NK-92 treated with Interleukin-12 subunit alpha and Interleukin-12 subunit beta, amount 100 ng/mL, for 24 hours (cell line): Measurements from ENCODE around the gene MRC1.

Source experiments
- DNase-seq: peaks from one replicate; lab custom pipeline; 2025; lab: John Stamatoyannopoulos, UW

The MRC1 gene

DNA sequence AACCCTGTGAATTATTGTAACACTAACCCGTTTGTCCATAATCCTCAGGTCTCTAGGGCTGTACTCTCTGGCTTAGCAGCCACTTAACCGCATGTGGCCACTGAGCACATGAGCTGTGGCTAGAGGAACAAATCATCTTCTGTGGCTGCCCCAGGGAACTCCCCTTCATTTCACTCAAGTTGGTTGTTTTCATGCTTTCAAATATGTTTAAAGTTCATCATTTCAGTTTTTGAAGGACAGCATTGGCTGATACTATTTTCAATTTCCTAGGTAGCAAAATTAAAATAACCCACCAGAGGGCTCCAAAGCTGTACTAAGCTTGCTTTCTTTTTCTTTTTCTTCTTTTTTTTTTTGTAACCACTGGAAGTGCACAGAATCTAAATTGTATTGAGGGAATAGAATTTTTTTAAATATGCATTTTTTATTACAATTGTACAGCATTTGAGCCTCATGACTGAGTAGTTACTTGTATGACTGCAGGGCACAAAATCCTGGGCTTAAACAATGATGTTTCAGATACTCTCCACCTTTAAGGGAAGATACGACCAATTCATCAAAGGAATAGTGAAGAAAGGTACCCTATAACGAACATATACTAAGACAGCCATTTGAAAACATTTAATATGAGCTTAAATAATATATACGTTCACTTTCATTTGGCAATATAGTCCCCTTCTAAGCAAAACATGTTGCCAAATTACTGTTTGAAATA lies 38.6 kb downstream of the MRC1 start:
- DNase-seq: peak; percentile 36

DNA sequence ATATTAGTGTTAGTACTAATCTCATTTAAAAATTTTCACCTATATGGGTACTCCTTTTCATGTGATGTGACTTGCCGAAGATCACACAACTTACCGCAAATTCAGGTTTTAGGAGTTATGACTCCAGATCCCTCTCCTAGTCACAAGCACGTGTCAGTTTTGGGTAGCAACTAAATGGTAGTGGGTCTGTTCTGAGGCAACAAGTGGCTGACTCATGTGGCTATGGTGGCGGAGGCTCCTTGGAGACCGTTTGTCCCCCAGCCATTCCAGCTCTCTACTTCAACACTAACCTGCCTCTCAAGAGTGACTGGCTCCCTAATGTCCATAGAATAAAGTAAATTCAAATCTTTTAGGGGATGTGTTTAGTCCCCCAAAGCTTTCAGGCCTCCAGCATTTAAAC lies 39.5 kb downstream of the MRC1 start:
- DNase-seq: no peak

DNA sequence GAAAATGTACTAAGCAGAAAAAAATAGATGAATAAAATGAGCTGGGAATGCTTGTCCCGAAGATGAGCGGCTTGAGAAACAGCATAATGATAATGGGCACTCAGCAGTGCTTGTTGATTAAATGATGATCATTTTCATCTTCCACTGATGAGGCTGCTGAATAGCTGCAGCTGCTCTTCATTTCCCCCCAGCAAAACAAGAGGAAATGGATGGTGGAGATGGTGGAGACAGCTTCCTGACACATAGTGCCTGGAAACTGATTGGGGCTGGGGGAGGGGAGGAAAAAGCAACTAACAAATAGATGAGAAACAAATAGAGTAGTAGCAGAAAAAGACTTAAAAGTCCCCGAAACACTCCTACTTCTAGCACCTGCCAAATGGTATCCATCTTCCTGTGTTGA lies 41.4 kb downstream of the MRC1 start:
- no peak for DNase-seq

DNA sequence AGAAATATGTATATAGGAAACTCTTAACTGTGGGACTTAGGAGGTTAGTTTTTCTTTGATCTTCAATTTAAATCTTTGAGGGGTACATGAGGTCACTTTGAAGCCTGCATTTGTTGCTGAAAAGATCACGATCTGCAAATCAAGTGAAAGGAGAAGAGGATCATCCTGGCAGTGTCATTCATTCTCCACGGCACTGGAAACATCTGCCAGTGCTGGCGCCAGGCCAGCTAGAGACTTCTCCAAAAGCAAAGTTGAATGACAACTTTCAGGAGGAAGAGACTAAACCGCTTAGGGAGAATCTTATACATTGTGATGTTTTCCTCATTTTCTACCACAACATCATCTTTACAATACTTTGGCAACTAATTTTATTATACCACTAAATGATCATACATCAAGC lies 42.5 kb downstream of the MRC1 start:
- no peak for DNase-seq

DNA sequence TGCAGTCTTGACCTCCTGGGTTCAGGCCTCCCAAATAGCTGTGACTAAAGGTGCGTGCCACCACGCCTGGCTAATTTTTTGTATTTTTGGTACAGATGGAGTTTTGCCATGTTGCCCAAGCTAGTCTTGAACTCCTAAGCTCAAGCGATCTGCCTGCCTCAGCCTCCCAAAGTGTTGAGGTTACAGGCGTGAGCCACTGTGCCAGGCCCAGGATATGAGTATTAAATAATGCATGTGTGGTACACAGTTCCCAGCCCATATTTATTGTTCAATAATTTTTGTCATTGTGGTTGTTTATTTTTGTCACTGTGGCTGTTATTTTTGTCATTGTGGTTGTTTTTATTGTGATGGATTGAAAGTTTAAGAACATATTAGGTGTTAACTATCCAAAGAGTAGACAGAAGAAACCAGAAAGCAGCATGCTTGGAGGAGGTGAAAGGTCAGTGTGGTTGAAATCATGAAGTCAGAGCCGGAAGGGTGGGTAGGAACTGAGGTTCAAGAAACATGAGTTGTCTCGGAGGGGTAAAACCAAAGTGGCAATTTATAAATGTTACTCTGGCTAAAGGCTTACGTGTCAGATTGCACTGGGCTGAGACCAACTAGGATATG lies 45.0 kb downstream of the MRC1 start:
- peak; percentile 8 for DNase-seq

DNA sequence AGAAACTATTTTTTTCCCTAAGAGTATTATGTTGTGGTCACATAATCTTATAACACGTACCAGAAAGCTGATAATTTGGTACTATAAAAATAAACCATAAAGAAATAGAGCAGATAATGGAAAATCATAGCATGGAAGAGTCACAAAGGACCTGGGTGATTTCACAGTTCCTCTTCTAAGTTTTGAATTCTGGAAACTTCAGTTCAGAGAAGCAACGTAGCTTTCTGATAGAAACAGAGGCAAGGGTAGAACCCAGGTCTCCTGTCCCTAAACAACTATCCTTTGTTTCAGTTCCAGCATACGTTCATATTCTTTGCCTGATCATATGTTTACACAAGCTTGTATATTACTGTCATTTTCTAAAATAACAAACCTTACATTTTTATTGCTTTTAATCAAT lies 47.9 kb downstream of the MRC1 start:
- no peak for DNase-seq

DNA sequence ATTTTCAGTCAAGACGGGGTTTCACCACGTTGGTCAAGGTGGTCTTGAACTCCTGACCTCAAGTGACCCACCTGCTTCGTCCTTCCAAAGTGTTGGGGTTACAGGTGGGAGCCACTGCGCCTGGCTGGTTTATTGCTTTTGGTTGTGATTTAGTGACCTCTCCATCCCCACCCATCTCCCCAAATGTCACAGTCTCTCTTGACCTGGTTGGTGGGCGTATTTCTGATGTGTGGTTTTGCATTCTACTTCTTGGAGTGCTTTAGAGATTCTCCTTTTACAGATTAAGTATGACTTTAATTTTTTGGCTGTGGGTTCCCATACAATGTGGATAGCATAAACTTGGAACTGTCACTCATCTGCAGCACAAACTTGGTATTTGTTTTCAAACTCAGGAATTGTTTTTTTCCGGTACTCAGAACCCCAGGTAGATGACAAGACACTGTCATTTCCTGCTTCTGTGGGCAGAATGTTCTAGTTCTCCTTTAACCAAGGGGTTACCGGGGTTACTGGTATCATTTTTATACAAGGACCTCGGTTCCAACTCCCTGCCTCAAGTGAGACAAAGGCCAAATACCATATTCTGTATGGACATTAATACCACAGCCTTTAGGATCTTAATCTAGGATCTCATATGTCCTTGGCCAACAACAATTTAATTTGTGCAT lies 50.5 kb downstream of the MRC1 start:
- DNase-seq: no peak

DNA sequence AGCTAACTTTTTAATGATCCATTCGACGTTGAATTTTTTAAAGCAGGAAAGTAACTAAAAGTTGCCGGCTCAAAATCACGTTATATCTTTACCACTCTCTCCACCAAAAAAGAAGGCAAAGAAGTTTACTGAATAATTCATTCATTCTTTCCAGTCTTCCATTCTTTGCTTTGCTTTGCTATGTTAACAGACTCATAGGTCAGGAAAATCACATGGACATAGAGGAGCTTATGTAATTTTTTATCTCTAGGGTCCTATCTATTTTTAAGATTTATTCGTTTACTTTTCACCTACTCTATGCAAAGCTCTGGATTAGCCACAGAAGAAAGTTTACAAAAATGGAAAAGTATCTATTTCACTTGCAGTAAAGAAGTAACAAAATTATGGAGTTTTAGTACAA lies 52.6 kb downstream of the MRC1 start:
- no peak for DNase-seq

DNA sequence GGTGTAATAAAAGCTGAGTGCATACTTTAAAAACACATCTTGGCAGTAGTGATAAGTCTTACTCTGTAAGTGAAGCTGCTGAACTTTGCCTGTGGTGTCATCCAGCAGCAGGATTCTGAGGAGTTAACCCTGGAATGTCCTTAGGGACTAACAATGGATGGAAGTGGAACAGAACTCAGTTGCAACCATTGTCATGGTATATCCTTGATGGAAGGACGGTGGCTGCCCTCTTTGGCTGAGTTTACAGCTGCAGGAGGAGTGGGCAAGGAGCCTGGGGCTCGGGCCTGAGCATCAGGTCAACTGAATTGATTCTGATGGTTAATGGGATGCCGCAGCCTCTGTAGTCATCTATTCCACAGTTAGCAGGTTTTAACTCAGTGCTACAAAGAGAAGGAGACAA lies 56.2 kb downstream of the MRC1 start:
- DNase-seq: no peak

DNA sequence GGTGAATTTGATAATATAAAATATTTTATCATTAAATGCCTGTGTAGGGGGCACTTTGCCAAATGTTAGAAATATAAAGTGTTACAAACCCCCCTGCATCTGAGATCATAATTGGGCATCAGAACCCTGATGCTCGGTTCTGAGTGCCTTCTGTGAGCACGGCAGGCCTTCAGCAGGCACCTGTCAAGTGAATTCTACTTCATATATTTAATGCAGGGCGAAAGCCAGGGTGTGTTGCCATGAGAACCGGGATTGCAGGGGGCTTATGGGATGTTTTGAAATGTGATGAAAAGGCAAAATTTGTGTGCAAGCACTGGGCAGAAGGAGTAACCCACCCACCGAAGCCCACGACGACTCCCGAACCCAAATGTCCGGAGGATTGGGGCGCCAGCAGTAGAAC lies 57.2 kb downstream of the MRC1 start:
- no peak for DNase-seq

DNA sequence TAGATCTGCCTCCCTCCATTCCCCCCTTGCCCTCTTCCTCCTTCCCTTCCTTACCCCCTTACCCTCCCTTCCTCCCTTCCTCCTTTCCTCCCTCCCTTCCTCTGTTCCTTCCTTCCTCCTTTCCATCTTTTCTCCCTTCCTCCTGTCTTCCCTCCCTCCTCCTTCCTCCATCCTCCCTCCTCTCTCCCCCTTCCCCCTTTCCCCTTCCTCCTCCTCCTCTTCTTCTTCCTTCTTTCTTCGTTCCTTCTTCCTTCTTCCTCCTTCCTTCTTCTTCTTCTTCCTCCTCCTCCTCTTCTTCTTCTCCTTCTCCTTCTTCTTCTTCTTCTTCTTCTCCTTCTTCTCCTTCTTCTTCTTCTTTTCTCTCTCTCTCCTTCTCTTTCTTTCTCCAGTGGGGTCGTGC lies 57.9 kb downstream of the MRC1 start:
- DNase-seq: no peak

DNA sequence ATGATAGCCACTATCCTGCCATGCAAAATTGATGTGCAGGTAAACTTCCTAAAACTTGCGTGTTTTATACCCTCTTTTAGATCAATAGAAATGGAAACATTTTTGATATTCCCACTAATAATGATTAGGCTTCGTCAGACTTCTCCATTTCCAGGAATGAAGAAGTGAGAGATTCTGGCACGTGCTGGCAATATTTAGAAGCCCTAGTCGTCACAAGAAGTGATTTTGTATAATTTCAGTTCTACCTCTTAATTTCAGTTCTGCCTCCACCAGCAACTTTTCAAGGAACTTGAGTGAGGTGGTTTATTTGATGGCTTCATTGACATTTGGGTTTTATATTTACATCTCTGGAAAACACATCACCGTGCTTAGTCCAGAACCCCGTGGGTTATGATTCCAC lies 61.9 kb downstream of the MRC1 start:
- no peak for DNase-seq

DNA sequence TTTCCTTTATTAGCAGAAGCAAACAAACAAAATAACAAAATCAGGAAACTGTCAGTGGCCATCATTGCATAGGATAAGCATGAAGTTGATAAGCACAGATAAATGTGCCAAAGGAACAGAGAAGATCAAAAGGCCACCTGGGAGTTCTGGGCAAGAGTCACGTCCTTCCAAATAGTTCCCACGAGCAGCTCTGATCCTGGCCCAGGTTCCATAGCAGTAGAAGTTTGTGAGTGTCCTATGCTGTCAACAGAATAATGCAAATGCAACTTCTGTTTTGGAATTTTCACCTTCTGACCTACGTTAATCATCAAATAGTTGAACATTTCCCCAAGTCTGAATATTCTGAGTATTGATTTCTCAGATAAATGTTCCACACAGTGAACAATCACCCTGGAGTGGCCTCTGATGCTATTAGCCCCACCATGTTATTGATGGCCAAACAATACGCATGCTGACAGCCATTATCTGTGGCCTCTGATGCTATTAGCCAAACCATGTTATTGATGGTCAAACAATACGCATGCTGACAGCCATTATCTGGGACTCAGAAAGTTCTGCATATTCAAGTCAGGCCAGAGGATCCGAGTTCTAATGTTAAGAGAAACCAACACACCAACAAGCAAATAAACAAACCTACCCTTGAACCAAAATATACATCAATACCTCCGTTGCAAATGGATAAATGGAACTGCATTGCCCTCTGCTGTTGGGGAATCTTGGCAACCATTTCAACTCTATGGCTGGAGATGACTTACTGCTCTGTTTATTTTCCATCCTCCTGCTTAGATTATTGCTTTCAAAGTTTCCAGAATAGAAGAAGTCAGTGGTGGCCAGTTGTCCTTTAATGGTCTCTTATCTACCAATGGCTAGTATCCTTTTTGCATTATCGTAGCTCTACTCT lies 63.3 kb downstream of the MRC1 start:
- DNase-seq: no peak

DNA sequence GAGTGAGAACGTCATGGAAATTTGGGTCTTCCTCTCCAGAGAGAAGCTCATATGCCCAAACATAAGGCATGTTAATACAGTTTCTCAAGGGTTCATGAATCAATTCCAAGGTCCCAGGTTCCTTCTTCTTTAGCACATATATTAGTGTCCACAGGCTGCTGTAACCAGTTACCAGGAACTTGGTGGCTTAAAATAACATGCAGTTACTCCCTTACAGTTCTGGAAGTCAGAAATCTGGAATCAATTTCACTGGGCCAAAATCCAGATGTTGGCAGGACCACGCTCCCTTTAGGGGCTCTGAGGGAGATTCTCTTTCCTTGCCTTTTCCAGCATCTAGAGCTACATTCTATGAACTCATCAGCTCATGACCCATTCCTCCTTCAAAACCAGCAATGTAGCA lies 64.8 kb downstream of the MRC1 start:
- DNase-seq: no peak

DNA sequence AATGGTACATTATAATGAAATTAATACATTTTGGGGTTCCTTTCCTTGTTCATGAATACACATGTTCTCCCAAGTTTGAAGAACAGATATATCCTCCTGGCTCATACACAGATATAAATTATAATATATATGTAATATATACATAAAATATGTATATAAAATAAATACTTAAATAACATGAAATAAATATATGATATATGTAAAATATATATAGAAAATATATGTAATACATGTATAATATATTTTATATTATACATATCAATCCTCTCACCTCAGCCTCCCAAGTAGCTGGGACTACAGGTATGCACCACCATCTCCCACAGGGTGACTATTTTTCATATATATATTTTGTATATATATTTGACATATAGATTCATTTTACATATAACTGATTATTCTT lies 68.0 kb downstream of the MRC1 start:
- no peak for DNase-seq

DNA sequence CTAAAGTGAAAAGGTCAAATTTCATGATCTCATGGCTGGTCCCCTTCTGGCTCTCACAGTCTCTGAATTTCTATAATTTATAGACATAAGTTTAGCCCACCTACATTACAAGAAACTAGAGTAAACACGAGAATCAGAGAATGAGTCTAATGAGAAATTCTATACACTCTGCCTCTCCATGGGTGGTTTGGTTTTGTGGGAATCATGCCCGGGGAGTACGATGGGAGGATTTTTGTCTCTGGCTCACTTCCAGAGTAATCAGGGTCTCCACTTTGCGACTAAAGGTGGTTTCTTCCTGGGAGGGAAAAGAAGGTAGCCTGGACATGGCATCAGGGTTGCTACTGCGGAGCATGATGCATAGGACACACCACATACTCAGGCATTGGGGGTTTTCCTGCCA lies 69.7 kb downstream of the MRC1 start:
- DNase-seq: no peak

DNA sequence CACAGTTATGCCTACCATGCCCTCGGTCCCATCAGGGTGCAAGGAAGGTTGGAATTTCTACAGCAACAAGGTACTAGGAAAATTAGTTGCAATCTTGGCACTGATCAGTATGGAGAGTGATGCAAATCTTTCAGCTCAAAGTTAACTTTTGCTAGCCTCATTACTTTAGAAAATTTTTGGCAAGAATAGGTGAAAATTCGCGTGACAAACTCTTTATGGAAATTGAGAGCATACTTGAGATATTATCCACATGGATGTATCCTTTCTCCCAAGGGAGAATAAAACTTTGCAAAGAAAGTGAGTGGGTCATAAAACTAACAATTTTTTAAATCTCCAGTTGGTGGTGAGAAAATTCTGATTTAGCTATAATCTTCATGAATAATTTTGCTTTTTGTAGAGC lies 71.5 kb downstream of the MRC1 start:
- DNase-seq: no peak

DNA sequence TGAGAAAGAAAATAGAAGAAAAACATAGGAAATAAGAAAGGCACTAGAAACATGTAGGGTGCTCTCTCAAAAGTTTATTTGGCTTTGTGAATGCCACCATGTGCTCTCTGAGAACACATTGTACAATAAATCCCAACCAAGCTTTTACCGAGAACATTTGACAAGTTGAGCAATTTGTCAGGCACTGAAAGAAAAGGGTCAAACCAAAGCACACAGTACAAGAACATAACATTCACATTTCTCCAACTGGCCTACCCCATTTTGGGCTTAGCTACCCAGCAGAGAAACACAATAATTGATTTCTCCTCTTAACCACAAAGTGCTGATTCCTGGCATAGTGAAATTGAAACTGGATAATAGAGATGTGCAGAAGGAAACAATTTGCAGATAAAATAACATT lies 73.4 kb downstream of the MRC1 start:
- DNase-seq: no peak

DNA sequence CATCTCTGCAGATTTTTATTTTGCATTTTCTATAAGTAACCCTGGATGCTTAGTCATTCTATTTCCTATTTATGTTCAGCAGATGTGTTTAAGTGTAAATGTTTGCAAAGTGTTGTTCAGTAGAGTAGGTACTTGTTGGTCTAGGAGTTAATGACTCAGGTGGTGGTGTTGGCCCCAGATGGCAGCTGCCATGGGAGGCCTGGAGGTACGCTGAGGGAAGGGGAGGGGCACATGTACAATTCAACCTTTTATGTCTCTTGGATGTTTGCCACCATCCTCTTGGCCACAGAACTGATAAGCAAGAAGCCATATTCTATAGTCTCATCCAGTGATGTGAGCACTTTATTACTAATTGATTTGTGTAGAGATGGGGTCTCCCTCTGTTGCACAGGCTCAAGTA lies 74.5 kb downstream of the MRC1 start:
- no peak for DNase-seq

DNA sequence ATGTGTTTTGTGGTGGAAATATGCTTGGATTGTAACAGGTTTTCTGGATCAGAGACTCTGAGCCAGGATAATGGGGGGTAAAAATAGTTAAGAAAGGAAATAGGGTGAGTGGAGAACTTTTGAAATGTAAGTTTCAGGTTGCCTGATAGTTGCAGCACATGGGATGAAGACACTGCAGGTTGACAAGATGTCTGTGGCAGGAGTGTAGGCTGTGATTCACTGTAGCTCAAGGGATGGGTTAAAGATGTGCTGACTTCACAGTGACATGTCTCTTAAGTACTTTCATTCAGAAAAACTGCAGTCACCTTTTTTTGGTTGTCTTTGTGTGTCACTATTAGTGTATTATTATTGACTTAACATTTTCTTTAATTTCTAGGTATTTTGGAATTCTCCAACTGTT lies 79.0 kb downstream of the MRC1 start:
- DNase-seq: no peak

DNA sequence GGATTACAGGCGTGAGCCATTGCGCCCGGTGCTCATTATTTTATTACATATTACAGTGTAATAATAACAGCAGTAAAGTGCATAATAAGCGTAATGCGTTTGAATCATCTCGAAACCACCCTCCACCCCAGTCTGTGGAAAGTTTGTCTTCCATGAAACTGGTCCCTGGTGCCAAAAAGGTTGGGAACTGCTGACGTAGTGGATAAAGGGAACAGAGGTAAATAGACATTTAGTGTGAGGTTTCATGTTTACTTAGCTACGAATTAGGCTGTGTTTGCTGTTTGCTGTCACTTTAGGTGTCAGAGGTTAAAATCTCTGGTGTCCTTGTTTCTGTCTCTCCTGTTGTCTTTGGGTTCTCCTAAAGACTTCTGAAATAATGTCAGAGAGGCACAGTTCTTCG lies 82.3 kb downstream of the MRC1 start:
- no peak for DNase-seq

DNA sequence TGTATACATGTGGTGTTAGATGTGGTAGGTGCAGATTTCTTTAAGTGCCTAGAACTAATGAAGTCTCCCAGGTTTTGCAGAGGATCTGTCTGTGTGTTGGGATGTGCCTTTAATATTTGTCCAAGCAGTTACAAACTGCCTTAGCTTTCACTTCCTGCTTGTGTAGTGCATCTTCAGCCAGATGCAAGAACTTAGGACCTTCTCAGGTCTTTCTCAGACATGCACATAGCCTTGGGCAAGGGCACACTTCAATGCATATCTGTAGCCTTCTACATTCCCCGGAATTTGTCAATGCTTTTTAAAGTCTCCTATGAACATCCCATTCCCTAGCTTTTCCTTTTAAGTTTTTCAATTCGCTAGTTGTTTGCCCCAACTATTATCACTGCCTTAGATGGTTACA lies 95.4 kb downstream of the MRC1 start:
- no peak for DNase-seq

DNA sequence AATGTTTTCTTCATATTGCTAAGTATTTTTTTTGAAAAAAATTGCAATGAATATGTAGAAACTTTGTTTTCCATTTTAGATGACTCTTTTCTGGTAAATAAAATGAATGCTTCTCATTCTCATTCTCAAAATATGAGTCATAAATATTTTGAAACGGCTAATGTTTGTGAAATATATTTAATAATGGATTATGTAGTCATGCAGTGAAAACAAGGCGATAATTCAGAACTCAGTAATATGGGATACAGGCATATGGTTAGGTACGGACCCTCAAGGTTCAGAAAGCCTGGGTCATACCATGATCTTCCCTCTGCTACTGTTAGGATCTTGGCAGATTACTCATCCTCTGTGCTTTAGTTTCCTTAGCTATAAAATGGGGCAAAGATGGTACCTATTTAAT lies 96.3 kb downstream of the MRC1 start:
- DNase-seq: no peak
